ENCODE results near the gene COMT. TPM values are rescaled to one million over a fixed set of nuclear protein-coding genes. Genes with fewer than 3 reads are reported as not detected.
"Not testable (repeated sequence)": the region's sequence is repeated elsewhere in the genome, so short reads cannot be mapped to it uniquely, and the experiment has no call there.

Gene COMT
- total and polyA plus RNA-seq, 2 donors: 52.7 to 198 TPM

DNA sequence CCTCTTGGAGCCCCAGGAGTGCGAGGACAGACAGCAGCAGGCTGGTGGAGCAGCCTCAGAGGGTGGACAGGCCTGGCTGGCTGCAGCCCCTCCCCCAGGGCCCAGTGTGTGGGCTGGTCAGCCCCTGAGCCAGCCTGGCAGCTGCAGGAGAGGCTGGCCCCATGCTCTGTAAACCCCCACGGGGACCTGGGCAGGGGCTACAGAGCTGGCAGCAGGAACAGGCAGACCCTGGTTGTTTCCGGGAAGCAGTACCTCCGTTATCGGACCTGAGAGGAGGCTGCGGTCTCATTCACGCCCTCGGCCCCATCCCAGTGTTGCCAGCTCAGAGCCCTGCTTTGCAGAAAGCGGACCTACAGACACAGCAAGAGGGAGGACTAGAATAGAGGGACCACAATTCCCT is 38.5 kb upstream of the COMT start:
- H3K36me3 ChIP-seq (ENCODE audit: insufficient read depth): peaks cover 2% of the 10 kb centered on the region
- no peak overlapping the region for H3K27ac ChIP-seq (ENCODE audit: low read depth)
- no peak overlapping the region for H3K4me3 ChIP-seq (ENCODE audit: low read depth, low read length)
- no peaks in the 10 kb centered on the region for H3K4me1 ChIP-seq (ENCODE audit: insufficient read depth)
- 85% methylated on average over 9 of the region's 9 CpGs for WGBS
- DNase-seq (ENCODE audit: extremely low spot score): no peak

DNA sequence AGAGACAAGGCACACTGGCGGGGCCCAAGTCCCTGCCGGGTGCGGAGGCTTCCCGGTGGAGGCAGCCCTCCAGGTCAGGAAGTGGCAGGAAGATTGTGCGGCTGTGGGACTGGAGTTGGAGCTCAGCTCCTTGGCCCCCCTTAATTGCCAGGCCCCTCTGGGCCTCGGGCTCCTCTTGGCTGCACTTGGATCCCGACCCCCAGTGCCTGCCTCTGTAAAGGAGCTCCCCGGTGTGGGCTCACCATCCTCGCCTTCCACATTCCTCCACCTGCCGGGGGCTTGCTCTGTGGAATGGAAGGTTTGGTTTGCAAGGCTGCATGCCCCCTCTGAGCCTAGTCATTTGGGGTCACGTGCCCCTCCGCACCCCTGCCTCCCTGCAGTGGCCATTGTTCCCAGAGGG is 38.1 kb upstream of the COMT start:
- H3K36me3 ChIP-seq (ENCODE audit: insufficient read depth): peaks cover 2% of the 10 kb centered on the region
- 85% methylated on average over 12 of the region's 12 CpGs for WGBS
- H3K4me1 ChIP-seq (ENCODE audit: insufficient read depth): no peaks in the 10 kb centered on the region
- no peak overlapping the region for H3K27ac ChIP-seq (ENCODE audit: low read depth)
- no peak for DNase-seq (ENCODE audit: extremely low spot score)
- no peak overlapping the region for H3K4me3 ChIP-seq (ENCODE audit: low read depth, low read length)

DNA sequence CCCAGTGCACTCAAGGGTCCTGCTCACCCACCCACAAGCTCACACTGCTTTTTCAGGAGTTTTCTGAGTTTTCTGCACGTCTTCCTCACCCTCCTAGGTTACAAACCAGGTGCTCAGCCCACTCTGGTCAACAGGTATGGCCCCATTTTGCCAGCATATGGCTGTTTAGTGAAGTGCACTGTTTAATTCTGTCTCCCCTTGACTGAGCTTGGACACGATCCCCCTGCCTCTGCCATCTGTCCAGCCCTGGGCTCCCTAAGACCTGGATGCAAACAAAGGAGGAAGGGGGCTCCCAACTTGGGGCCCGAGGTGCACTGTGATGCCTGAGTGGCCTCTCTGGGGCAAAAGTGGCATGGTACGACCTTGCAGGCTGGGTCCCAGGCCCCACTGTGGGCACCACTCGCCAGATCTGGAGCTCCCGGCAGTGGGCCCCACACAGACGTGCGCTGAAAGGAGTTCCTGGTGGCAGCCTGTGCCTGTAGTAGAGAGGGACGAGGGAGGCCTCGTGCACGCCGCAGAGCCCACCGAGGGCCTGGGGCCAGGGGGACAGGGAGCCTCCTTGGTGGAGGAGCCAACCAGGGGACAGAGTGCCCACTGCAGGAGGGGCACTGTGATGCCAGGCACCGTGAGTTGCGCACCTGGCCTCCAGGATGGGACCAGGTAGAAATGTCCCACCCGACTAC is 37.3 kb upstream of the COMT start:
- H3K4me3 ChIP-seq (ENCODE audit: low read depth, low read length): no peak overlapping the region
- peaks cover 2% of the 10 kb centered on the region for H3K36me3 ChIP-seq (ENCODE audit: insufficient read depth)
- H3K27ac ChIP-seq (ENCODE audit: low read depth): no peak overlapping the region
- no peak for DNase-seq (ENCODE audit: extremely low spot score)
- WGBS: 79% methylated on average over 16 of the region's 16 CpGs
- no peaks in the 10 kb centered on the region for H3K4me1 ChIP-seq (ENCODE audit: insufficient read depth)

DNA sequence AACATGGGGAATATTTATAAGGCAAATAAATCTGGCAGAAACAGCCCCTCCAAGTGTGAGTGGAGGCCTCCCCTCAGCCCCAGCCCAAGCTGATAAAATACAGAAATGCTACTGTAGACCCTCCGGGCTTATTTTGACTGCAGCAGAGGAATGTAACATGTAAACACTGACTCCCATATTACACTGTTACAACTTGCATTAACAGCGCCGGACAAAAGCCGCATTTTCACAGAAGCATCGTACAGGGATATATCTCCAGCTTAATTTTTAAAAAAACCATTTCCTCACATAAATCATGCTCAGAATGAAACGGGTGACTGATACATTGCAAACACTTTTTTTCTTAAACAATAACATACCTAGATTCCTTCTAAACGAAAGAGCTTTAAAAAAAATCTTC is 36.6 kb upstream of the COMT start:
- H3K36me3 ChIP-seq (ENCODE audit: insufficient read depth): peaks cover 2% of the 10 kb centered on the region
- no peaks in the 10 kb centered on the region for H3K4me1 ChIP-seq (ENCODE audit: insufficient read depth)
- DNase-seq (ENCODE audit: extremely low spot score): no peak
- no peak overlapping the region for H3K4me3 ChIP-seq (ENCODE audit: low read depth, low read length)
- H3K27ac ChIP-seq (ENCODE audit: low read depth): no peak overlapping the region
- WGBS: 77% methylated on average over 7 of the region's 7 CpGs

DNA sequence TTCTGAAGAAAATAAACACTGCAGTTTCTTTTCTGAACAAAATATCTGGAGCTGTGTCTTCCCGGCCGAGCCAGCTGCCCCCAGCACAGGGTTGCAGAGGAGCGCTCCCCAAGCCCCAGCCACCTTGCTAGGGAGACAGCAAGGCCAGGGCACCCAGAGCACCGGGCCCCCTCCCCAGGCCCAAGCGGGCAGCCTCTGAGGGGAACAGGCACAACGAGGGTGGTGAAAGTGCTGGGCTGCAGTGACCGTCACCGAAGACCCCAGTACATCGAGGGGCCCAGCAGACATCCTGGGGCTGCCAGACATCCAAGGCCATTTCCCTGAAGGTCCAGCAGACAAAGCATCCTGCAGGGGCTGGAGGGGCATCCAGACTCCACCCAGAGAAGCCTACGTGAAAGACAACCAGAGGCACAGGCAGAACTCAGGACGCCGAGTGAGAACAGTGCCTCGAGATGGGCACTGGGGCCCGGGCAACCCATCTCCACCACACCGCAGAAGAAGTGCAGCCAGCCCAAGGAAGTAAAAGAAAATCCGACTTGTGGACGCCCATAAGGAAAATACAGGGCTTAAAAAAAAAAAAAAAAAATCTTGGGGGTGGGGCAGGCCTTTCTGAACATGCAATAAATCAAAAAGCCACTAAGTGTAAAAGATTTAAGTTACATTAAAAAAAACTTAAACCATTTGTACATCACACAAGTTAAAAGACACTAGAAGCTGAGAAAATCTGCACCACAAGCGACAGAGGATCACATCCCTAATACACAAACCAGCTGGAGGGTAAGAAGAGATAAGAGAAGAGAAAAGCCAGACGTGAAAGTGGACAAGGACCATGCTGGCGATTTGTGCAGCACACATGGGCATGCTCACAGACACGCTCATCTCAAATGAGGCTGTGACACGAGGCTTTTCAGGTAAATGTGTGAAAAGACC is 36.0 kb upstream of the COMT start:
- H3K36me3 ChIP-seq (ENCODE audit: insufficient read depth): peaks cover 2% of the 10 kb centered on the region
- no peak overlapping the region for H3K27ac ChIP-seq (ENCODE audit: low read depth)
- WGBS: 73% methylated on average over 22 of the region's 22 CpGs
- no peak for DNase-seq (ENCODE audit: extremely low spot score)
- no peak overlapping the region for H3K4me3 ChIP-seq (ENCODE audit: low read depth, low read length)
- H3K4me1 ChIP-seq (ENCODE audit: insufficient read depth): no peaks in the 10 kb centered on the region

DNA sequence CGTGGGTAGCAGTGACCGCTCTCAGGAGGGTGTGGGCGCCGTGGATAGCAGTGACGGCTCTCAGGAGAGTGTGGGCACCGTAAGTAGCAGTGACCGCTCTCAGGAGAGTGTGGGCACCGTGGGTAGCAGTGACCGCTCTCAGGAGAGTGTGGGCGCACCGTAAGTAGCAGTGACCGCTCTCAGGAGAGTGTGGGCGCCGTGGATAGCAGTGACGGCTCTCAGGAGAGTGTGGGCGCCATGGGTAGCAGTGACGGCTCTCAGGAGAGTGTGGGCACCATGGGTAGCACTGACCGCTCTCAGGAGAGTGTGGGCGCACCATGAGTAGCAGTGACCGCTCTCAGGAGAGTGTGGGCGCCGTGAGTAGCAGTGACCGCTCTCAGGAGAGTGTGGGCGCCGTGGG is 34.7 kb upstream of the COMT start:
- DNase-seq (ENCODE audit: extremely low spot score); H3K4me1 ChIP-seq (ENCODE audit: insufficient read depth); H3K27ac ChIP-seq (ENCODE audit: low read depth); H3K4me3 ChIP-seq (ENCODE audit: low read depth, low read length); H3K36me3 ChIP-seq (ENCODE audit: insufficient read depth): not testable (repeated sequence)
- 97% methylated on average over 25 of the region's 25 CpGs for WGBS

DNA sequence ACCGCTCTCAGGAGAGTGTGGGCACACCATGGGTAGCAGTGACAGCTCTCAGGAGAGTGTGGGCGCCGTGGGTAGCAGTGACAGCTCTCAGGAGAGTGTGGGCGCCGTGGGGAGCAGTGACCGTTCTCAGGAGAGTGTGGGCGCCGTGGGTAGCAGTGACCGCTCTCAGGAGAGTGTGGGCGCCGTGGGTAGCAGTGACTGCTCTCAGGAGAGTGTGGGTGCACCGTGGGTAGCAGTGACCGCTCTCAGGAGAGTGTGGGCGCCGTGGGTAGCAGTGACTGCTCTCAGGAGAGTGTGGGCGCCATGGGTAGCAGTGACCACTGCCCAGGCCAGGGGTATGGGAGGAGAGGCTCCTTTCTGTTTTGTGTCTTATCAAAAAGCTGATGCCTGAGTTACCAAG is 33.7 kb upstream of the COMT start:
- H3K27ac ChIP-seq (ENCODE audit: low read depth); H3K4me1 ChIP-seq (ENCODE audit: insufficient read depth); DNase-seq (ENCODE audit: extremely low spot score); H3K4me3 ChIP-seq (ENCODE audit: low read depth, low read length); H3K36me3 ChIP-seq (ENCODE audit: insufficient read depth): not testable (repeated sequence)
- WGBS: 94% methylated on average over 16 of the region's 16 CpGs

DNA sequence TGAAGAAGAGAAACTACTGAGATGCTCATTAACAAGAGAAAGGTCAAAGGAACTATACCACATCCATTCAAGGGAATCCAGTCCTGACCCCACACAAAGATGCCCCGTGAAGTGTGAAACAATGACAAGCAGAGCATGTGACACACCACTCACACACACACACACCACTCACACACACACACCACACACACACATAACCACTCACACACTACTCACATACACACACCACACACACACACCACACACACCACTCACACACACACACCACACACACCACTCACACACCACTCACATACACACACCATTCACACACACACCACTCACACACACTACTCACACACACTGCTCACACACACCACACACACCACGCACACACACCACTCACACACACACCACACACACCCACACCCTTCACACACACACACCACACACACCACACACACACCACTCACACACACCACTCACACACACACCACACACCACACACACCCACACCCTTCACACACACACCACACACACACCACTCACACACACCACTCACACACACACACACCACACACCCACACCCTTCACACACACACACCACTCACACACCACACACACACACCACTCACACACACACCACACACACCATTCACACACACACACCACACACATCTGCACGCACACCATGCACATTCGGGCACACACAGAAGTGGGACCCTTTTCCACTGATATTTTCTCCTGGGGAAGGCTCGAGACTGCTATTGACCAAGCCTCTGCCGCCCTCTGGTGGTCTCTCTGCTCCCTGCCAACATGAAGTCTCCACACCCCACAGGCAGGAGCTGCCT is 32.0 kb upstream of the COMT start:
- Histone ChIP-seq H3K4me1 (ENCODE audit: insufficient read depth) (no peaks in the 10 kb centered on the region), H3K4me3 (ENCODE audit: low read depth, low read length) (no peak overlapping the region), H3K36me3 (ENCODE audit: insufficient read depth) (peaks cover 2% of the 10 kb centered on the region), H3K27ac (ENCODE audit: low read depth) (no peak overlapping the region)
- no peak for DNase-seq (ENCODE audit: extremely low spot score)
- 34% methylated on average over 6 of the region's 6 CpGs for WGBS

DNA sequence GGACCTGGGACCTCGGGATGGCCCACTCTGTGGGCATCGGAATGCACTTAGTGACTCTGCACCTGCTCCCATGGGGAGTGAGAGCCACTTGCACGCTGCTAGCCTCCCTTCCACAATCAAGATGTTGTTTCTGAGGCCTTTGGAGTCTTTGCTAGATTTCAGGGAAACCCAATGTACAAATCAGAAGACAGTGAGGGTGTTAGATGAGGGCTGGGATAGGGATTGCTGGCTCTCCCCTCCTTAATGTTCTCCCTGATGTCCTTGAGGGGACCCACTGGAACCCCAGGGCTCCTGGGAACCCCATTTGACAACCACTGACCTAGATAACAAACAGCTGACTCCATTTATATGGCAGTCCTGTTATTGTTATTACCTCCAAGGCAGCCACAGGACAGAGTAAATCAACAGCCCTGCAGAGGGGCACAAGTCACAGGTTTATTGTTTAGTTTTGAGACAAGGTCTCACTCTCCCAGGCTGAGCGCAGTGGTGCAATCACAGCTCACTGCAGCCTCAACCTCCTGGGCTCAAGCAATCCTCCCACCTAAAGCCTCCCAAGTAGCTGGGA is 31.3 kb upstream of the COMT start:
- Histone ChIP-seq H3K4me3 (ENCODE audit: low read depth, low read length) (no peak overlapping the region), H3K27ac (ENCODE audit: low read depth) (no peak overlapping the region), H3K4me1 (ENCODE audit: insufficient read depth) (no peaks in the 10 kb centered on the region), H3K36me3 (ENCODE audit: insufficient read depth) (peaks cover 4% of the 10 kb centered on the region)
- WGBS: 32% methylated on average over 4 of the region's 4 CpGs
- no peak for DNase-seq (ENCODE audit: extremely low spot score)

DNA sequence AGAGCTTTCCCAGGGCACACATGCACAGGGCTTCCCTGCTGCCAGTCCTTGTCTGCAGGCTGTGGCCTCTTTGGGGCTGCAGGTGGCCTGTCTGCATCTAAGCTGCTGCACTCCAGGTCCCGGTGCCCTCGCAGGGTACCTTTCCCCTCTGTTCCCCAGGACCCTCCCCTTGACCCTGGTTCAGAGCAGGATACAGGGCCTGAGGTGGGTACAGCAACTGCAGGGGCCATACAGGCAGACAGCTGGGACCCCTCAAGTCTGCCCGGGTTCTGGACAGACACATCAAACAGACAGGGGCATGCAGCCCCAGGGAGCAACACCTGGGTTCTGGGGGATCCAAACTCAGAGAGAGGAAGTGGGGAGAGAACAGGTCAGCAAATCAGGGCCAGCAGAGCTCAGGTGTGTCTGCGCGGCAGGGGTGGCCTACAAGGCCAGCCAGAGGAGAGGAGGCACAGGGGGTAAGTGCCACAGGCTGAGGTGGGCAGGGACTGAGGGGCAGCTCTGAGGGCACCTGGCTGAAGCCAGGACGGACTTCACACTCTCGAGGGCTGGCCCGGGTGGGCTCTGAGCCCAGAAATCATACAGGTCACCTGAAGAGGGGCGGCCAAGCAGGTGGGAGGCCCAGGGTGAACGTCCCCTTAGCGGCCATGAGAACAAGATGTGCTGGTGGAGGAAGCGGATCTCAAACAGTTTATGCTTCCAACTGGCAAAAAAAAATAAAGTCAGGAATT is 29.9 kb upstream of the COMT start:
- no peak overlapping the region for H3K4me3 ChIP-seq (ENCODE audit: low read depth, low read length)
- no peak overlapping the region for H3K27ac ChIP-seq (ENCODE audit: low read depth)
- no peaks in the 10 kb centered on the region for H3K4me1 ChIP-seq (ENCODE audit: insufficient read depth)
- no peak for DNase-seq (ENCODE audit: extremely low spot score)
- peaks cover 4% of the 10 kb centered on the region for H3K36me3 ChIP-seq (ENCODE audit: insufficient read depth)
- 91% methylated on average over 12 of the region's 12 CpGs for WGBS

DNA sequence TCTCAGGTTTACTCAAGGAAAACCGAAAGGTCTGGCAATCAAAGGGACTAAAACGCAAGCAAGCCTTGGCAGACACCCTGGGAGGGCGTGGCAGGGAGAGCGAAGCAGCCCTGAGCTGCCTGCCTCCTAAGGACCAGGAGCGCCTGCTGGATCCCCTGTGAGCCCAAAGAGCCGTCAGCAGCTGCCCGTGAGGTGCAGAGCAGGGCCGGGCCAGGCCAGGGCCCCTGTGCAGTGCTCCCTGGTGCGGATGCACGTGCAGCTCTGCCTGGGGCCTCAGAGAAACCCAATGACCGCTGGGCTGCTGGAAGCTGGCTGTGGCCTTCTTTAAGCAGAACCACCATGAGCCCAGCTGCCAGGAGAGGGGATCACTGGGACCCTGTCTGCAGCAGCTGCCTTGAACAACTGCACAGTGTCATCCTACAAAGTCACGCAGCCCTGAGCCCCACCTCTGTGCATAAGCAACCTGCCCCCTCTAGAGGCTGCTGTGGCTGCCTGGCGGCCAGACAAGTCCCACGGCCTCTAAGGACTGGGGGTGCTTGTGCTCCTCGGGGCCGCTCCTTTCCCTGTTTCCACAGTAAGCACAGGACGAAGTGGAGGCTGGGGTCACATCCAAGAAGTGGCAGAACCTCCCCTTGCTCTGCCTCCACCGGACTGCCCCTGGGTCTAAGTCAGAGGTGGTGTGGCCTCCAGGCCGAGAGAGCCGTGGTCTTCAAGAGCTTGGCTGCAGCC is 29.1 kb upstream of the COMT start:
- WGBS: 79% methylated on average over 20 of the region's 20 CpGs
- Histone ChIP-seq H3K27ac (ENCODE audit: low read depth) (no peak overlapping the region), H3K36me3 (ENCODE audit: insufficient read depth) (peaks cover 4% of the 10 kb centered on the region), H3K4me1 (ENCODE audit: insufficient read depth) (no peaks in the 10 kb centered on the region), H3K4me3 (ENCODE audit: low read depth, low read length) (no peak overlapping the region)
- no peak for DNase-seq (ENCODE audit: extremely low spot score)

DNA sequence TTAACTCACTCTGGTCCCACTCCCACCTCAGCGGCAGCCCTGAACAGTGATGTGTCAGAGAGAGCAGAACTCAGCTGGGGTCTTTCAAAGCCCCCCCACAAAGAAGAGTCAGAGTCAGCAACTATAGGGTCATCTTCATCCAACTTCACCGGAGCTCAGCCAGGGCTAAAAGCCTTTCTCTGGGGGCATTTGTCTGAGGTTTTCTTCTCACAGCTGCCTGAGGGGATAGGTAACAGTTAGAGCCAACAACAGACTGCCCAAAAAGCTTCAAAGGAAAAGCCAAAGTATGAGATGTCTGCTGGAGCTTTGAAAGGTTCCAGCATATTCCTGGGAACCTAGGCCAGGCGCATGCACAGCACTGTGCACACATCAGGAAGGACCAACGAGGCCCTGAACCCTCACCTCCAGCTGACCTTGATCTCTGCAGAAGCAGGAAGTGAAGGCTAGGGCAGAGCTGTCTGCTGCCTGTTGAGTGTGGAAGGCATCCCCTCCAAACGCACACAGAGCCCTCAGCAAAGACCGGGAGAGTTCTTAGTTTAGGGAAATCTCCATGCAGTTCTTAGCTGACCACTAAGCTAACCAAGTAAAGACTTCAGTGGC is 28.1 kb upstream of the COMT start:
- Histone ChIP-seq H3K4me1 (ENCODE audit: insufficient read depth) (no peaks in the 10 kb centered on the region), H3K27ac (ENCODE audit: low read depth) (no peak overlapping the region), H3K4me3 (ENCODE audit: low read depth, low read length) (no peak overlapping the region), H3K36me3 (ENCODE audit: insufficient read depth) (peaks cover 7% of the 10 kb centered on the region)
- DNase-seq (ENCODE audit: extremely low spot score): no peak
- WGBS: 90% methylated on average over 6 of the region's 6 CpGs

Measured in urinary bladder (tissue), 4 donors.